ENCODE data around the gene CTSL.

CTSL gene

GRCh38 chr9:87760529-87760928, 34.6 kb downstream of the CTSL start:
- DNase-seq = no peak

- no peak for DNase-seq
Observed at GRCh38 chr9:87763286-87763685, 37.4 kb downstream of the CTSL start.

GRCh38 chr9:87765521-87765920, 39.6 kb downstream of the CTSL start:
- no peak for DNase-seq

- DNase-seq = no peak
Observed at GRCh38 chr9:87766697-87767096, 40.8 kb downstream of the CTSL start.

GRCh38 chr9:87770616-87771315, 44.8 kb downstream of the CTSL start:
- DNase-seq = no peak

GRCh38 chr9:87771316-87772006, 45.5 kb downstream of the CTSL start:
- DNase-seq = no peak

- no peak for DNase-seq
Observed at GRCh38 chr9:87776481-87777379, 50.8 kb downstream of the CTSL start.

- DNase-seq = no peak
Observed at GRCh38 chr9:87778996-87779395, 53.1 kb downstream of the CTSL start.
